KOPT-K1 (cell line): ENCODE results near the gene OLR1.
"Not testable (repeated sequence)": the region's sequence is repeated elsewhere in the genome, so short reads cannot be mapped to it uniquely, and the experiment has no call there.

Experiments
- H3K27ac ChIP-seq: fragments of 200-600 bp; sonication (generic); 2 replicates; pipeline ENCODE4 v1.5.1; 2016; ENCODE audit warnings: antibody characterized with exemption, mild to moderate bottlenecking, low read depth, low read length; ENCODE audit not compliant: poor library complexity, severe bottlenecking
- H3K36me3 ChIP-seq: fragments of 200-600 bp; sonication (generic); 2 replicates; pipeline ENCODE4 v1.5.1; 2017; ENCODE audit warnings: antibody characterized with exemption, mild to moderate bottlenecking, low read length, moderate library complexity; ENCODE audit not compliant: insufficient read depth
- H3K9me3 ChIP-seq: fragments of 200-600 bp; sonication (generic); 2 replicates; pipeline ENCODE4 v1.5.1; 2017; ENCODE audit warnings: antibody characterized with exemption, low read length, mild to moderate bottlenecking; ENCODE audit not compliant: insufficient read depth, poor library complexity, severe bottlenecking

The OLR1 gene

DNA sequence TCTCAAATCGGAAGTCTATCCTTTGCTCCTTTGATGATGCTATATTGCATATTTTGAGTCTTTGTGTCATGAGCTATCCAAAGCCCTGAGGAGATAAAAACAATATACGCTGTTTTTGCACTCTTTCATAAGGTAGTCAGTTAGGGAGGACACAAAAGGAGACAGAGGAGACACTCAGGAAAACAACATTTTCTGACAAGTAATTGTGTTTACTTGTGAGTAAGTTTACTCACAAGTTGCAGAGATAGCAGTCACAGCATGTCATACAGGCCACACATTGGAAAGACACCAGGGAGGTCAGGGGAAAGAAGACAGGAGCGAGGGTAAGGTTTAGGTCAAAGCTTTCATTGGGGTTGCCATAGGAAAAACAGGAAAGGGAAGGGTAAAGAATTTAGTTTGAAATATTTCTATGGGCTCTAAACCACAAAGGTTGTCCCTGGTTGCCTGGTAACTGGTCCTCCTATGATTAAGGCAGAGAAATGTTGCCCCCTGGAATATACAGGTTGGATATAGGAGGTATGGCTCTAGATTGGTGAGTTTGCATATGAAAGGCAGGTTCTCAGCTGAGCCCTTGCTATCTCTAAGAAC, 33.4 kb upstream of the OLR1 start:
- Histone ChIP-seq H3K9me3 (no peaks in the 10 kb centered on the region), H3K27ac (no peak overlapping the region), H3K36me3 (no peaks in the 10 kb centered on the region)

DNA sequence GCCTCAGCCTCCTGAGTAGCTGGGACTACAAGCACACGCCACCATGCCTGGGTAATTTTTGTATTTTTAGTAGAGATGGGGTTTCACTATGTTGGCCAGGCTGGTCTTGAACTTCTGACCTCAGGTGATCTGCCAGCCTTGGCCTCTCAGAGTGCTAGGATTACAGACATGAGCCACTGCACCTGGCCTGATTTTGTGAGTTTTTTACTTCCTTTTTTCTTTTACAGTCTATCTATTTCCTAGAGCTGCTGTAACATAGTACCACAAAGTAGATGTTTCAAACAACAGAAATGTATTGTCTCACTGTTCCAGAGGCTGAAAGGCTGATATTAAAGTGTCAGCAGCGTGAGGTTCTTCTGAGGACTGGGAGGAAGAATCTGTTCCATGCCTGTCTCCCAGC, 32.6 kb upstream of the OLR1 start:
- H3K9me3 ChIP-seq, H3K27ac ChIP-seq, H3K36me3 ChIP-seq: not testable (repeated sequence)

DNA sequence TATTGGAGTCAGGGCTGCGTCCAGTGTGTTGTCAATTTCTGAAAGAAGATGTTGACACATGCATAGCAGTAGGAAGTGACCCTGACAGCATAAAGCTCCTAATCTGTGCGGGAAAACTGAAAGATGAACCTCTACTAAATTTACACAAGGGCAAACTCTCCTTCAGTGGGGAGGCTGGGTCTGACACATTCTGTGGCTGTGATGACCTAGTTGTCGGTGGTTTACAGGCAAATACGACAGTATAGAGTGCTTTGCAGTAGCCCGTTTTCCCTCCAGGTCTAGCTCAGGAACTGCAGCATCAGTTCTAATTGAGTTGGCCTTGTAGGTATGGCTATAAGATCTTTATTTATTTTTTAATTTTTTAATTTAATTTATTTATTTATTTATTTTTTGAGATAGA, 25.9 kb upstream of the OLR1 start:
- Histone ChIP-seq H3K36me3 (no peaks in the 10 kb centered on the region), H3K9me3 (no peaks in the 10 kb centered on the region), H3K27ac (no peak overlapping the region)

GRCh38 chr12:10196210-10196609, 24.3 kb upstream of the OLR1 start:
- Histone ChIP-seq H3K36me3 (no peaks in the 10 kb centered on the region), H3K27ac (no peak overlapping the region), H3K9me3 (no peaks in the 10 kb centered on the region)

DNA sequence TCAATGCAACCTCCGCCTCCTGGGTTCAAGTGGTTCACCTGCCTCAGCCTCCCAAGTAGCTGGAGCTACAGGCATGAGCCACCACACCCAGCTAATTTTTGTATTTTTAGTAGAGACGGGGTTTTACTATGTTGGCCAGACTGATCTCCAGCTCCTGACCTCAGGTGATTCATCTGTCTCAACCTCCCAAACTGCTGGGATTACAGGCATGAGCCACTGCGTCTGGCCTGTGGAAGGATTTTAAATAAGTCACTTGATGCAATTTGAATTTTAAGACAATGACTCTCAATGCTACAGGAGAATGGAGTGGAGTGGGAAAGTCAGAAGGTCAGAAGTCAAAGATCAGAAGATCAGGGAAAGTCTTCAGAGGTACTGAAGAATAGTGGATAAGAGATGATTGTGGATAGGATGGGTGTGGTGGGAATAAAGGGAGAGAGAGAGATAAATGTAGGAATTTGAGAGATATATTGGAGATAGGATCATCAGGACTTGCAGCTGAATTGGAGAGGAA, 22.3 kb upstream of the OLR1 start:
- Histone ChIP-seq H3K27ac (no peak overlapping the region), H3K36me3 (no peaks in the 10 kb centered on the region), H3K9me3 (no peaks in the 10 kb centered on the region)

GRCh38 chr12:10191865-10192264, 19.9 kb upstream of the OLR1 start:
- Histone ChIP-seq H3K27ac (no peak overlapping the region), H3K36me3 (no peaks in the 10 kb centered on the region), H3K9me3 (no peaks in the 10 kb centered on the region)

DNA sequence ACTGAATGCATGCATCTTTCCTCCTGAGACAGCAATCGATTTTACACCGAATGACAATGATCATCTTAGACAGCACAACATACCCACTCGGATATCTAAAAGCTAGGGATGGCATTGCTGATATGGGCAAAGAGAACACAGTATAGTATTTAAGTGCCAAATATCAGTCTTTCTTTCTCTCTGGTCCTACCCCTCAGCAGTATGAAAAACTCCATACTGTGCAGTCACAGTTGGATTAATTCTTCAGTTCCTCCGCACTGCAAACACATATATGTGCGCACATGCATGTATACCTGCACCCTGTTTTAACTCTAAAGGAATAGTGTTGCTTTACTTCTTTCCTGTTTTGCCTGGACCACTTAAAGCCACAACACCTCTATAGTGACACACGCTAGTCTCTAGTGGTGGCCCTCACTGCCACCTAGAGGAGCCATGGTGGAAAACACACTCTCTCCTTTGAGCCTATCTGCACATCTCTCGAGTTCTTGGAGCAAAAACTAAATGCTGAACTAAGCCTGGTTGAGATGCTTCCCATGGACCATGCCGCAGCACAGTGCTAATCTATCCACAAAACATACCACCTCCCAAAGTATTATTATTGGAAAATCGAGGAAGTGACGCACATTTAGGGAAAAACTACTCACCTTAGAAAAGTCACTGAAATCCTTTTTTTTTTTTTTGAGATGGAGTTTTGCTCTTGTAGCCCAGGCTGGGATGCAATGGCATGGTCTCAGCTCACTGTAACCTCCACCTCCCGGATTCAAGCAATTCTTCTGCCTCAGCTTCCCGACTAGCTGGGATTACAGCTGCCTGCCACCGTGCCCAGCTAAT, 18.8 kb upstream of the OLR1 start:
- no peaks in the 10 kb centered on the region for H3K36me3 ChIP-seq
- no peaks in the 10 kb centered on the region for H3K9me3 ChIP-seq
- H3K27ac ChIP-seq = no peak overlapping the region

DNA sequence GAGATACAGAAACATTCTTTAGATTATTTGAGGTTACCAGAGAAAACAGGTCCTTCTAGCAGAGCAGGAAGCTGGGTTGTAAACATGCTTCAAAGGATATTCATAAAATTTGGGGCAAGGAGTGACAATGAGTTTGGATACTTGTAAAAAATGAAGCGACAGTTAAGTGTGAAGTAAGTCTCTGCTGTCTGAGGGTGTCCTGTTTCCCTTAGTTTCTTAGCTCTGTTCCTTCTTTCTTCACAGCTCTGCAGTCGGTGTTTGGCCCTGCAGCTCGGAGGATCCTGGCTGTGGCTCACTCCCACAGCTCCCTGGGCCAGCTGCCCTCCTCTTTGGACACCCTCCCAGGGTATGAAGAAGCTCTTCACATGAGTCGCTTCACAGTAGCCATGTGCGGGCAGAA, 17.7 kb upstream of the OLR1 start:
- Histone ChIP-seq H3K27ac (no peak overlapping the region), H3K9me3 (no peaks in the 10 kb centered on the region), H3K36me3 (no peaks in the 10 kb centered on the region)

- not testable (repeated sequence) for H3K27ac ChIP-seq, H3K9me3 ChIP-seq
Measured at GRCh38 chr12:10186958-10187357, 15.0 kb upstream of the OLR1 start.

GRCh38 chr12:10186299-10186698, 14.4 kb upstream of the OLR1 start:
- Histone ChIP-seq H3K27ac (no peak overlapping the region), H3K36me3 (no peaks in the 10 kb centered on the region), H3K9me3 (no peaks in the 10 kb centered on the region)

More at GRCh38 chr12:10186958-10187357, 15.0 kb upstream of the OLR1 start:
- not testable (repeated sequence) for H3K36me3 ChIP-seq

GRCh38 chr12:10184261-10184843, 12.4 kb upstream of the OLR1 start:
- H3K9me3 ChIP-seq = no peaks in the 10 kb centered on the region
- no peak overlapping the region for H3K27ac ChIP-seq
- H3K36me3 ChIP-seq = no peaks in the 10 kb centered on the region

DNA sequence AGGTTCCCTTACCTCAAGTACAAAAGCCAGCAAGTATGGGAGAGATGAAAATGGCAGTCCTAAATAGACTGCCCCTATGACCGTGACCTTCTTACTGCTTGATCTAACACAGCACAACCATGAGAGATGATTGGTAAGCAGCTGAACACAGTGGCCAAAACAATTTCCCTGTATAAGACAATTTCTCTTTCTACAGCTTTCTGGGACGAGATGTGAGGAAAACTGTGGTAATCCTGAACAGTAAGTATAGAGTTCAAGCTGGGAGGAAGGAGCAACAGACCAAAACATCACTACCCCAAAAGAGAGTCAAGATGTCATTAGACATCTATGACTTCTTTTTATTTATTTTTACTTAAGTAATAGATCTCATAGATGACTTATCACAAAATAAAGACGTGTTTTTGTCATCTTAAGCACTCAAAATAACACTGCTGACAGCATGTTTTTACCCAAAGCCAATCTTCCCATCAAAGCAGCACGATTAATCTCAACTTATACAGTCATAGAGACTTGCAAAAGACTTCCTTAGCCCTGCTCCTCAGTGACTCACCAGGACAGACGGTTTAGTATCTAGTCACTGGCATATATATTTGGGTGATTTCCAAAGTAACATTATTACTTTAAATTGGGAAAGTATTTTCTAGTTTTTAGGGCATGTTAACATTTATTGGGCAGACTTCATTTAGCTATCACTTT, 10.6 kb upstream of the OLR1 start:
- no peak overlapping the region for H3K27ac ChIP-seq
- no peaks in the 10 kb centered on the region for H3K9me3 ChIP-seq
- H3K36me3 ChIP-seq = no peaks in the 10 kb centered on the region

DNA sequence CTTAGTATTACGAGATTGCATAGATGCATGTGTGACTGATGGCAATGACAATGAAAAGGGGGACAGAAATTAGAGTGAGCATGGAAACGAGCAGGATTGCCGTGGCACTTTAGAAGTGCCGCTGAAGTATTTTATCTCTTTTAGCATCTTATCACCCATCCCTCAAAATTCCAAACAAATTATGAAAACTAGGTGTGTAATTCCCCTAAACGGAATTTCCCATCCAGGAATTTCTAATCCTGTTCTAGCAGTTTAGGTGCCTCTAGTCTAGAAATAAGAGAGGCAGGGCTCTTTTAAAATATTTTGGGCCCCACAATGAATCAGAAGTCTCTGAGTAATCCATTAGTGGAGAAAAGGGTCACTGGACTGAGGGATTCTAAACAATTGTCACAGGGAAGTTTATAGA, 7.8 kb upstream of the OLR1 start:
- H3K36me3 ChIP-seq = no peaks in the 10 kb centered on the region
- no peak overlapping the region for H3K27ac ChIP-seq
- H3K9me3 ChIP-seq = no peaks in the 10 kb centered on the region

GRCh38 chr12:10178821-10179220, 6.9 kb upstream of the OLR1 start, which contains the start of gene TMEM52B:
TSS of gene TMEM52B (plus strand) at chr12:10179032. CDS start at chr12:10179575, 543 bp downstream.
- Histone ChIP-seq H3K36me3 (no peaks in the 10 kb centered on the region), H3K9me3 (no peaks in the 10 kb centered on the region), H3K27ac (no peak within 1 kb of the TSS)
